Fibroblast of pulmonary artery (primary cell): Measurements from ENCODE around the gene LPGAT1.

Experiments
- DNase-seq: peaks from one replicate; pipeline ENCODE4 v3.0.0-alpha.2; 2010; ENCODE audit warnings: low read depth
- H3K4me3 ChIP-seq: replicated peaks from 2 replicates; pipeline ENCODE4 v1.5.1; 2011; ENCODE audit warnings: low read depth, mild to moderate bottlenecking, control low read depth, low read length, moderate library complexity
- TF ChIP-seq, protein P1 (sequence below): IDR thresholded peaks from 2 replicates; pipeline ENCODE4 v1.5.1; 2011; ENCODE audit warnings: mild to moderate bottlenecking, control low read depth, low read length, inconsistent platforms; ENCODE audit errors: missing control alignments

LPGAT1 gene

DNA sequence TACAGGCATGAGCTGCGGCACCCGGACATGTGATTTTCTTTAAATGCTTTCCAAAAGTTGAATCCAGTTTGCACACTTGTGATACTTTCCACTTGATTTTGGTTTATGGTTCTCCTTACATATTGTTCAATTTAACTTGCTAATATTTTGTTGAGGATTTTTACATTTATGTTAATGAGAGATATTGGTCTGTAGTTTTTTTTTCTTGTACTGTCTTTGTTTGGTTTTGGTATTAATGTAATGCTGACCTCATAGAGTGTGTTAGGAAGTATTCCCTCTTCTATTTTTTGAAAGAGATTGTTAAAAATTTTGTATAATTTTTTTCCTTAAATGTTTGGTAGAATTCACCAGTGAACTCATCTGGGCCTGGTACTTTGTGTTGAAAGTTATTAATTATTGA lies 34.6 kb upstream of the LPGAT1 start:
- DNase-seq, result no peak
- no peak overlapping the region for H3K4me3 ChIP-seq
- TF ChIP-seq, protein P1, sequence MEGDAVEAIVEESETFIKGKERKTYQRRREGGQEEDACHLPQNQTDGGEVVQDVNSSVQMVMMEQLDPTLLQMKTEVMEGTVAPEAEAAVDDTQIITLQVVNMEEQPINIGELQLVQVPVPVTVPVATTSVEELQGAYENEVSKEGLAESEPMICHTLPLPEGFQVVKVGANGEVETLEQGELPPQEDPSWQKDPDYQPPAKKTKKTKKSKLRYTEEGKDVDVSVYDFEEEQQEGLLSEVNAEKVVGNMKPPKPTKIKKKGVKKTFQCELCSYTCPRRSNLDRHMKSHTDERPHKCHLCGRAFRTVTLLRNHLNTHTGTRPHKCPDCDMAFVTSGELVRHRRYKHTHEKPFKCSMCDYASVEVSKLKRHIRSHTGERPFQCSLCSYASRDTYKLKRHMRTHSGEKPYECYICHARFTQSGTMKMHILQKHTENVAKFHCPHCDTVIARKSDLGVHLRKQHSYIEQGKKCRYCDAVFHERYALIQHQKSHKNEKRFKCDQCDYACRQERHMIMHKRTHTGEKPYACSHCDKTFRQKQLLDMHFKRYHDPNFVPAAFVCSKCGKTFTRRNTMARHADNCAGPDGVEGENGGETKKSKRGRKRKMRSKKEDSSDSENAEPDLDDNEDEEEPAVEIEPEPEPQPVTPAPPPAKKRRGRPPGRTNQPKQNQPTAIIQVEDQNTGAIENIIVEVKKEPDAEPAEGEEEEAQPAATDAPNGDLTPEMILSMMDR, result no peak

DNA sequence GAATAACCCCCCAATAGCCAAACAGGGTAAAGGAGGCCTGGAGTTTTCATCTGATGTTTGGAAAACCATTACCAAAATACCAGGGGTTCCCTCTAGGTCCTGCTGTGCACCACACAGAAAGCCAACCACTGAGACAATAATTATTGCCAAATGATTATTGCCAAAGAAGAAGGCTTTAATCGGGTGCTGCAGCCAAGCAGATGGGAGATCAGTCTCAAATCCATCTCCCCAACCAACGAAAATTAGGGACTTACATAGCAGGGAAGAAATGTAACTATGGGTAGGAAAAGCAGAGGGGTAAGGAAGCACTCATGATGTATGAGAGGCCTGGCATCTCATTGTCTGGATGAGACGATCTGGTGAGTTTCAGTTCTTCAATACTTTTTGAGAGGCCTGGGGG lies 28.8 kb upstream of the LPGAT1 start:
- no peak overlapping the region for H3K4me3 ChIP-seq
- TF ChIP-seq, protein P1, result no peak
- DNase-seq, result no peak

DNA sequence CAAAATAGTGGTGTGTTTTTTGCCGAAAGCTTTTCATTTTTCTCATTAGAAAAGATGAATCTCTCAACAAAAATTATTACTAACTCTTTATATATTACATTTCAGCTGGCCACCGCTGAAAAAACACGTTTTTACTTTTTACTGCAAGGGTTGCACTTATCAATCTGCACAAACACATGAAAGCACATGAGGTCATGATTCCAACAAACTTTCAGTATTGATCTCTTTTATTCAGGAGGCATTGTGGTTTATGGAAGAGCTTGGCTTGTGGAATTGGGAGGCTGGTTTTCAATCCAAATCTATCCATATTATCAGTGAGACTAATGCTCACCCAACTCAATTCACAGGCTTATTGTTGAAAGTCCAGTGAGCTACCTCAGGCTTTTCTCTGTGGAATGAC lies 20.6 kb upstream of the LPGAT1 start:
- TF ChIP-seq, protein P1, result no peak
- DNase-seq, result no peak
- no peak overlapping the region for H3K4me3 ChIP-seq

DNA sequence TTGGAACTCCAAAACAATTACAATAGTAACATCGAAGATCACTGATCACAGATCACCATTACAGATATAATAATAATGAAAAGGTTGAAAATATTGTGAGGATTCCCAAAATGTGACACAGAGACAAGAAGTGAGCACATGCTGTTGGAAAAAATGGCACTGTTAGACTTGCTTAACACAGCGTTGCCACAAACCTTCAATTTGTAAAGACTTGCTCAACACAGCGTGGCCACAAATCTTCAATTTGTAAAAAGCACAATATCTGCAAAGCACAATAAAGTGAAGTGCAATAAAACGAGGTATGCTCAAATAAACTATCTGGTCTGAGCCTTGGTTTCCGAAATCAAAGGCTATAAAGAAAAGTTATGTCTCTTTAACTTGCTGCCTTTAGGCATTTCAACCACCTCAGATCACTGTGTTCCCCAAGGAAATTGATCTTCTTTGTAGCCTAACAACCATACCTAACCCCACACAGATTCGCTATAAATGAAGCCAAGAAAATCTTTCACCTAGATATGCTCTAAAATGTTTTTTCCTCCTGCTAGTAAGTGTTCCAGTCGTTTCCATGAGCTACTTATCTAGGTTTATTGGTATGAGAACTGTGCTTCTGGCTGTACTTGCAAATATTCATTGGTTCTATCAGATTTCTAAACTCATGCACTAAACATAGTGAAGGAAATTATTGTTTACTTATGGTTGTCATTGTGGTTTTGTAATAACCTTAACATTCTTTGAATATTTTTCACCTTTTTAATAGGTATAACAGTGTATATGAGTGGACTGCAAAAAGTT lies 13.1 kb upstream of the LPGAT1 start:
- H3K4me3 ChIP-seq, result no peak overlapping the region
- no peak for DNase-seq
- TF ChIP-seq, protein P1, result no peak

DNA sequence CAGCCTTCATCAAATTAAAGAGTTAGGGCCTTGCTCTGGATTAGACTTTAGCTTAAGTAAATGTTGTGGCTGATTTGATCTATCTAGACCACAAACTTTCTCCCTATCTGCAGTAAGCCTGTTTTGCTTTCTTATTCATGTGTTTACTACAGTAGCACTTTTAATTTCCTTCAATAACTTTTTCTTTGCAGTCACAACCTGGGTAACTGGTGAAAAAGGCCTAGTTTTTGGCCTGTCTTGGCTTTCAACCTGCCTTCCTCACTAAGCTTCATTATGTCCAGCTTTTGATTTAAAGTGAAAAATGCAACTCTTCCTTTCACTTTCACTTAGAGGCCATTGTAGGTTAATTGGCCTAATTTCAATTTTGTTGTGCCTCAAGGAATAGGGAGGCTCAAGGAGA lies 12.5 kb upstream of the LPGAT1 start:
- DNase-seq, result no peak
- TF ChIP-seq, protein P1, result no peak
- H3K4me3 ChIP-seq, result no peak overlapping the region

DNA sequence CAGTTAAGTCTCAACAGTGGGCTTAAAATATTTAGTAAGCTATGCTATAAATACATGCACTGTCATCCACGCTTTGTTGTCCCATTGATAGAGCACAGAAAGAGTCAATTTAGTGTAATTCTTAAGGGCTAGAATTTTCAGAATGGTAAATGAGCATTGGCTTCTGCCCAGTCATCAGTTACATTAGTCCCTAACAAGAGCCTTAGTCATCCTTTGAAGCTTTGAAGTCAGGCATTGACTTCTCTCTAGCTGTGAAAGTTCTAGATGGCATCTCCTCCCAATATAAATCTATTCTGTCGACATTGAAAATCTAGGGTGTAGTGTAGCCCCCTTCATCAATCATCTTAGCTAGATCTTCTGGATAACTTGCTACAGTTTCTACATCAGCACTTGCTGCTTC lies 12.0 kb upstream of the LPGAT1 start:
- no peak overlapping the region for H3K4me3 ChIP-seq
- no peak for DNase-seq
- TF ChIP-seq, protein P1, result no peak

DNA sequence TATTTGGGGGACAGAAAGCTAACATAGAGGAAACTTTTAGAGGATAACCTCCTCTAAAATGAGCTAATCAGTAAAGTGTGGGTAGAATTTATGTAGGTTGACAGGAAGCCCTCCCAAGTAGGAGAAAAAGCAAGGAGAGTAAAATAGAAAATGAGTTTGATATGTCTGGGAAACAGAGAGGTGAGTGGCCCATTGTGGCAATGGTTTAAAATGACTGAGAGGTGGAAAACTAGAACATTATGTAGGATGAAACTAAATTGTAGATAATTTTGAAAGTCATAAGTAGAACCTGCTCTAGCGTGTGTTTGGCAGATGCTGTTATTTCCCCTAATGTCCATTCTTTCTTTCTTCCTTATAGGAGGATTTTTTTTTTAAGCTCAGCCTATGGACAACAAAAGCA lies 8.5 kb upstream of the LPGAT1 start:
- DNase-seq, result no peak
- no peak overlapping the region for H3K4me3 ChIP-seq
- TF ChIP-seq, protein P1, result no peak
